Mesenteric fat pad (tissue), 1 donor: Measurements from ENCODE around the gene CSF2RB. TPM values are rescaled to one million over a fixed set of nuclear protein-coding genes. Genes with fewer than 3 reads are reported as not detected.

Source experiments
- DNase-seq: peaks from one replicate; pipeline ENCODE4 v3.0.0-alpha.2; 2020; ENCODE audit warnings: low spot score
- total RNA-seq: library from RNA; stranded (reverse); fragmentation: NEBNext Ultra II Directional; extraction: Animal tissue kit (Norgen Biotek cat#: 25700); gene quantifications from one replicate; pipeline ENCODE4 v1.2.1, GENCODE V29; 2021
- donor health status: DM: yes; HTN: yes; CAD: no.

CSF2RB gene
- total RNA-seq, 1 donor from 2014 or later: 13.3 TPM

- no peak for DNase-seq
These were observed 5.3 kb downstream of the CSF2RB start for GRCh38 chr22:36918586-36919284.

- DNase-seq: peak; percentile 89
These were observed 8.1 kb downstream of the CSF2RB start for GRCh38 chr22:36921309-36922104.

GRCh38 chr22:36922105-36922608 lies 8.7 kb downstream of the CSF2RB start:
- DNase-seq: no peak

GRCh38 chr22:36922711-36923110 lies 9.3 kb downstream of the CSF2RB start:
- no peak for DNase-seq

GRCh38 chr22:36923131-36923788 lies 9.8 kb downstream of the CSF2RB start:
- DNase-seq: no peak

GRCh38 chr22:36924151-36924698 lies 10.8 kb downstream of the CSF2RB start:
- peak; percentile 85 for DNase-seq

- no peak for DNase-seq
These were observed 12.2 kb downstream of the CSF2RB start for GRCh38 chr22:36925388-36926290.

GRCh38 chr22:36926309-36926708 lies 12.9 kb downstream of the CSF2RB start:
- DNase-seq: no peak

GRCh38 chr22:36926721-36927435 lies 13.4 kb downstream of the CSF2RB start:
- DNase-seq: no peak

GRCh38 chr22:36927671-36928070 lies 14.2 kb downstream of the CSF2RB start:
- no peak for DNase-seq

GRCh38 chr22:36928196-36928595 lies 14.8 kb downstream of the CSF2RB start:
- no peak for DNase-seq

- DNase-seq: no peak
These were observed 15.5 kb downstream of the CSF2RB start for GRCh38 chr22:36928786-36929535.

- no peak for DNase-seq
These were observed 16.2 kb downstream of the CSF2RB start for GRCh38 chr22:36929621-36930020.

GRCh38 chr22:36930041-36930935 lies 16.9 kb downstream of the CSF2RB start:
- DNase-seq: no peak

- DNase-seq: no peak
These were observed 18.0 kb downstream of the CSF2RB start for GRCh38 chr22:36931446-36931845.

- no peak for DNase-seq
These were observed 20.4 kb downstream of the CSF2RB start for GRCh38 chr22:36933629-36934417.
